ENCODE measurements around the gene ACER2. TPM values are rescaled to one million over a fixed set of nuclear protein-coding genes. Genes with fewer than 3 reads are reported as not detected.

The ACER2 gene
- total and polyA plus RNA-seq, 11 donors, result 0.95 to 4.5 (median 3.7) TPM

GRCh38 chr9:19405771-19406170 is 3.0 kb upstream of the ACER2 start:
- no peak overlapping the region for H3K27ac ChIP-seq
- no peaks in the 10 kb centered on the region for H3K36me3 ChIP-seq
- DNase-seq, result no peak
- H3K27me3 ChIP-seq, result no peaks in the 10 kb centered on the region
- intact Hi-C loops (cut with DNase I), result no loop called here
- TF ChIP-seq, protein P1, sequence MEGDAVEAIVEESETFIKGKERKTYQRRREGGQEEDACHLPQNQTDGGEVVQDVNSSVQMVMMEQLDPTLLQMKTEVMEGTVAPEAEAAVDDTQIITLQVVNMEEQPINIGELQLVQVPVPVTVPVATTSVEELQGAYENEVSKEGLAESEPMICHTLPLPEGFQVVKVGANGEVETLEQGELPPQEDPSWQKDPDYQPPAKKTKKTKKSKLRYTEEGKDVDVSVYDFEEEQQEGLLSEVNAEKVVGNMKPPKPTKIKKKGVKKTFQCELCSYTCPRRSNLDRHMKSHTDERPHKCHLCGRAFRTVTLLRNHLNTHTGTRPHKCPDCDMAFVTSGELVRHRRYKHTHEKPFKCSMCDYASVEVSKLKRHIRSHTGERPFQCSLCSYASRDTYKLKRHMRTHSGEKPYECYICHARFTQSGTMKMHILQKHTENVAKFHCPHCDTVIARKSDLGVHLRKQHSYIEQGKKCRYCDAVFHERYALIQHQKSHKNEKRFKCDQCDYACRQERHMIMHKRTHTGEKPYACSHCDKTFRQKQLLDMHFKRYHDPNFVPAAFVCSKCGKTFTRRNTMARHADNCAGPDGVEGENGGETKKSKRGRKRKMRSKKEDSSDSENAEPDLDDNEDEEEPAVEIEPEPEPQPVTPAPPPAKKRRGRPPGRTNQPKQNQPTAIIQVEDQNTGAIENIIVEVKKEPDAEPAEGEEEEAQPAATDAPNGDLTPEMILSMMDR (IDR thresholded peaks at IDR 0.05), result no peak
- no peak for TF ChIP-seq POLR2A (IDR thresholded peaks at IDR 0.05)
- 85 to 94% (median 89%) methylated on average over 1 of the region's 1 CpG for WGBS, 4 donors
- no peak overlapping the region for H3K4me3 ChIP-seq
- no peak for ATAC-seq
- peaks cover 0 to 19% (median 0%) of the 10 kb centered on the region in 12 donors for H3K9me3 ChIP-seq
- peaks cover 0 to 23% (median 17%) of the 10 kb centered on the region in 12 donors for H3K4me1 ChIP-seq

- Histone ChIP-seq H3K9me3 (peaks cover 0 to 6% (median 0%) of the 10 kb centered on the region in 12 donors), H3K27ac (peak overlapping the region; percentile 83 to 96 (median 88)), H3K4me1 (peaks cover 0 to 26% (median 22%) of the 10 kb centered on the region in 12 donors), H3K36me3 (no peaks in the 10 kb centered on the region), H3K4me3 (peak overlapping the region; percentile 65 to 98 (median 89)), H3K27me3 (no peaks in the 10 kb centered on the region)
- intact Hi-C loops (cut with DNase I), result loop anchor here in 6 of 10 donors (1.0 to 2.0 kb wide), 4 partner anchors 22 to 48 kb away; partner anchors contain the start of gene RPS6 (in 6 of the 6)
- DNase-seq, result peak; percentile 76 to 85 (median 79)
- ATAC-seq, result peak; percentile 51 to 70 (median 62)
- no peak for TF ChIP-seq POLR2A (IDR thresholded peaks at IDR 0.05)
- TF ChIP-seq, protein P1 (IDR thresholded peaks at IDR 0.05), result no peak
- 1 to 2% (median 2%) methylated on average over 18 to 20 of the region's 20 CpGs for WGBS, 4 donors
These were observed 505 bp upstream of the ACER2 start for GRCh38 chr9:19408316-19408692.

DNA sequence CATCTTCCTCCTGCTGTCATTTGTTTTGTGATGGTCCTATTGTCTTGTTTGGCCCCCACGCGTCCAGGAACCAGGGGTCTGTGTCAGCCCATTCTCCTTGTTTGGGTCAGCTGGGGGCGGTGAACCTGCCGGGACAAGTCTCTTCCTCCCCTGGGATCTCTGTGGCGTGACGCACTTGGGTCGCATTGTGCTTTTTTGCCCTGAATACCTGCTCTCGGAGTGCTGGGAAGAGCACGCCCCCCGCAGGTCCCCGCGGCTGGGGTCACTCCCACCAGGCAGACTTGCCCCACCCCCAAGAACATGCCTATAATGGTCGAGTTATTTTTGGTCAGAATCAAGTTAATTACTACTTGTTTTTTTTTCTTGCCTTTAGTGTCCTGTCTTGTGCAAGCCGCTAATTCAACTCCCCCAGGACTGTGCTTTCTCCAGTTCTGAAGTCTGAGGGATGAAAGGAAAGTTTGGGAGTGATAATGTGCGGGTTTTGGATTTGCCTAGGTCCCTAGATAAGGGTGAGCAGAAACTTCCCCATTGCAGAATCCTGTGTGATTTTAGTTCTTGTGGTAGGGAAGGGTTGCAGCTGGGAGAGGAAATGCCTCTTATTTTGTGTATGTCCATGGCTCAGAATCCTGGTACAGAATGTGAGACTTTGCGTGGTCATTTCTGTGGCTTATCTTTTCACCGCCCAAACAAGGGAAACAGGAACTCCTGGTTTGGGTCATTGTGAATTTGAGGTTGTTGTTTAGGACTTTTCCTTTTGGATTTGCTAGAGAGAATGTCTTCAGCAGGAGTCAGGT is 789 bp downstream of the ACER2 start:
- ATAC-seq (peak; percentile 1 to 54 (median 17)), DNase-seq (peak; percentile 60 to 77 (median 67))
- Histone ChIP-seq H3K27ac (peak overlapping the region; percentile 83 to 96 (median 88)), H3K4me3 (peak overlapping the region; percentile 65 to 98 (median 89)), H3K4me1 (peaks cover 0 to 26% (median 21%) of the 10 kb centered on the region in 12 donors), H3K36me3 (no peaks in the 10 kb centered on the region), H3K9me3 (no peaks in the 10 kb centered on the region), H3K27me3 (no peaks in the 10 kb centered on the region)
- 1 to 6% (median 4%) methylated on average over 17 of the region's 17 CpGs for WGBS, 4 donors
- TF ChIP-seq, protein P1 (IDR thresholded peaks at IDR 0.05), result peak in 1 of 12 donors; percentile 3
- TF ChIP-seq POLR2A (IDR thresholded peaks at IDR 0.05), result no peak
- intact Hi-C loops (cut with DNase I), result loop anchor here in 5 of 10 donors (2.0 kb wide), 3 partner anchors 21 to 47 kb away; partner anchors contain the start of gene RPS6 (in 4 of the 5)

DNA sequence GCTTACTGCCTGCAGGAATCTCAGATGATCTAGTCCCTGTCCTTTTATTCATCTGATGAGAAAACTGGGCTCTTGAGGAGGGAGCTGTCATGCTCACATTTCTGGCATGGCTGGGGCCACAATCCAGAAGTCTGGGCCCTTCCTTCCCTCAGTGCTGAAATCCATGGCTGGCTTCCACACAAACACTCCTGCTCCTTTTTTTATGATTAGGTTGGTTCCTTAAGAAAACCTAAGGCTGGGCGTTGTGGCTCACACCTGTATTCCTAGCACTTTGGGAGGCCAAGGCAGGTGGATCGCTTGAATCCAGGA is 1.3 kb downstream of the ACER2 start:
- Histone ChIP-seq H3K27me3 (no peaks in the 10 kb centered on the region), H3K27ac (peak overlapping the region in 7 of 12 donors; percentile 23 to 96 (median 88)), H3K36me3 (no peaks in the 10 kb centered on the region), H3K4me3 (peak overlapping the region in 10 of 12 donors; percentile 66 to 98 (median 89)), H3K9me3 (no peaks in the 10 kb centered on the region), H3K4me1 (peaks cover 0 to 26% (median 21%) of the 10 kb centered on the region in 12 donors)
- no peak for ATAC-seq
- intact Hi-C loops (cut with DNase I), result no loop called here
- TF ChIP-seq POLR2A (IDR thresholded peaks at IDR 0.05), result no peak
- TF ChIP-seq, protein P1 (IDR thresholded peaks at IDR 0.05), result no peak
- WGBS, 4 donors, result 92 to 100% (median 99%) methylated on average over 2 of the region's 2 CpGs
- no peak for DNase-seq
